Measurements from ENCODE around the gene NHSL2.

The NHSL2 gene

DNA sequence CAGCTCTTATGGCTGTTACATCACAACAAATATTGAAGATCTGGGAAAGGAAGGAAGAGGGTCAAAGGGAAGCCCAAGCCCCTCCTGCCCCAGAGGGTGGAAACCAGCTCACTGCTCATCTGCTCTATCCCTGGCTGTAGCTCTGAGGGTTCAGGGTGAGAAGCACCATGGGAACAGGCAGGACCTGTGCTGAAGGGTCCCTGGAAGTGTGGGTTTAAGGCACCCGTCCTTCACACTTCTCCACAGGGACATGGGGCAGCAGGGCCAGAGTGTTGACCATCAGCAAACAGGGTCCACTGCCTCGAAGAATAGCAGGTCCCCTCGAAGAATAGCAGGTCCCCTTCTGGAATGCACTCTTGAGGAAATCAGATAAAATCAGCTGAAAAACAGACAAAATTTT lies 216.7 kb downstream of the NHSL2 start:
- no peak for DNase-seq (ENCODE audit: extremely low read depth, low read depth)
- TF ChIP-seq, protein P1, sequence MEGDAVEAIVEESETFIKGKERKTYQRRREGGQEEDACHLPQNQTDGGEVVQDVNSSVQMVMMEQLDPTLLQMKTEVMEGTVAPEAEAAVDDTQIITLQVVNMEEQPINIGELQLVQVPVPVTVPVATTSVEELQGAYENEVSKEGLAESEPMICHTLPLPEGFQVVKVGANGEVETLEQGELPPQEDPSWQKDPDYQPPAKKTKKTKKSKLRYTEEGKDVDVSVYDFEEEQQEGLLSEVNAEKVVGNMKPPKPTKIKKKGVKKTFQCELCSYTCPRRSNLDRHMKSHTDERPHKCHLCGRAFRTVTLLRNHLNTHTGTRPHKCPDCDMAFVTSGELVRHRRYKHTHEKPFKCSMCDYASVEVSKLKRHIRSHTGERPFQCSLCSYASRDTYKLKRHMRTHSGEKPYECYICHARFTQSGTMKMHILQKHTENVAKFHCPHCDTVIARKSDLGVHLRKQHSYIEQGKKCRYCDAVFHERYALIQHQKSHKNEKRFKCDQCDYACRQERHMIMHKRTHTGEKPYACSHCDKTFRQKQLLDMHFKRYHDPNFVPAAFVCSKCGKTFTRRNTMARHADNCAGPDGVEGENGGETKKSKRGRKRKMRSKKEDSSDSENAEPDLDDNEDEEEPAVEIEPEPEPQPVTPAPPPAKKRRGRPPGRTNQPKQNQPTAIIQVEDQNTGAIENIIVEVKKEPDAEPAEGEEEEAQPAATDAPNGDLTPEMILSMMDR (IDR thresholded peaks at IDR 0.05; ENCODE audit: low read depth, low read length, missing control alignments): no peak
- no peak overlapping the region for H3K4me3 ChIP-seq (replicated peaks; ENCODE audit: low read depth, low read length)

GRCh38 chrX:72128183-72128834 lies 217.7 kb downstream of the NHSL2 start:
- no peak overlapping the region for H3K4me3 ChIP-seq (replicated peaks; ENCODE audit: low read depth, low read length)
- DNase-seq (ENCODE audit: extremely low read depth, low read depth): no peak
- TF ChIP-seq, protein P1 (IDR thresholded peaks at IDR 0.05; ENCODE audit: low read depth, low read length, missing control alignments): no peak

DNA sequence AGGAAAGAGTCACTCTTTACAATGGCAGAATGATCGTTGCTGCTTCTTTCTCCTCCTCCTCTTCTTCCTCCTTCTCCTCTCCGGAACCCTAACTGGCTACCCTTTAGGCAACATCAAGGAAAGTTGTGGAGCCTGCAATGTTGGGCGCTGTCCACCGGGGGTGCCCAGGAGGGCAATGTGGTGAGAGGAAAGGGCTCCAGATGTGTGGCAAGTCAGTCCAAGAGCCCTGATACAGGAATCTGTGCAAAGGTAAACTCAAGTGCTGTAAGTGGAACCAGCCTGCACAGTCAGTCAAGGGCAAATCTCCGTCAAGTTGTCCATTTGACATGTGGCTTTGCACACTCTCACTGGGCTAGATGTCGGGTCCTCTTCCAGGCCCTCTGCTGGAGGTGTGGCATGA lies 218.2 kb downstream of the NHSL2 start:
- no peak for DNase-seq (ENCODE audit: extremely low read depth, low read depth)
- no peak overlapping the region for H3K4me3 ChIP-seq (replicated peaks; ENCODE audit: low read depth, low read length)
- TF ChIP-seq, protein P1 (IDR thresholded peaks at IDR 0.05; ENCODE audit: low read depth, low read length, missing control alignments): peak; percentile 47

- H3K4me3 ChIP-seq (replicated peaks; ENCODE audit: low read depth, low read length): no peak overlapping the region
- no peak for DNase-seq (ENCODE audit: extremely low read depth, low read depth)
- TF ChIP-seq, protein P1 (IDR thresholded peaks at IDR 0.05; ENCODE audit: low read depth, low read length, missing control alignments): no peak
Measured at GRCh38 chrX:72129661-72130060, 219.0 kb downstream of the NHSL2 start.

GRCh38 chrX:72130156-72130761 lies 219.6 kb downstream of the NHSL2 start:
- TF ChIP-seq, protein P1 (IDR thresholded peaks at IDR 0.05; ENCODE audit: low read depth, low read length, missing control alignments): no peak
- no peak for DNase-seq (ENCODE audit: extremely low read depth, low read depth)
- H3K4me3 ChIP-seq (replicated peaks; ENCODE audit: low read depth, low read length): no peak overlapping the region

DNA sequence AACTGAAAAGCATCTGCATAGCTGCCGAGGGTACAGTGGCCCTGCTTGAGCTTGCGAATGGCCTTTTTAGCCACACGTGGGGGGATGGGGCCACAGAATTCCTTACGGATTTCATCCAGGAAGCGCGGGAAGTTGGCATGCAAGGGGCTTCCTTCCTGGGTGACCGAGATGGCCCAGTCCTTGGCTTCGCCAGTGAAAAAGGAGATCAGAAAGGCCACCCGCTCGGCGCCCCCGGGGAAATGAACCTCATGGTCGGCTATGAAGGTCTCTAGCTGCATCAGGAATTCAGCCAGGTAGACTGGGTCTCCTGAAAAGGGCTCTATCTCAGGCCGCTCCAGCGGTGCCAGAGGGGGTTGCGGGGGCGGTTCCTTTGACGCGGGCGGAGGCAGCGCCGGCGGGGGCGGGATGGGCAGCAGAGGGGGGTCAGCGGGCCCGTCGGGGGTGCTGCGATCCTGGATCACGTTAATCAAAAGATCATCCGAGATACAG lies 220.2 kb downstream of the NHSL2 start:
- TF ChIP-seq, protein P1 (IDR thresholded peaks at IDR 0.05; ENCODE audit: low read depth, low read length, missing control alignments): no peak
- H3K4me3 ChIP-seq (replicated peaks; ENCODE audit: low read depth, low read length): peak overlapping the region; percentile 44
- DNase-seq (ENCODE audit: extremely low read depth, low read depth): no peak
